HG03521 (cell line): ENCODE data around the gene SPTBN1.

Experiments
- ATAC-seq: cut with Tn5 transposase; IDR thresholded peaks from one replicate; pipeline ENCODE4 v1.9.1; 2021; ENCODE audit warnings: mild to moderate bottlenecking, moderate library complexity; ENCODE audit not compliant: unreplicated experiment

Gene SPTBN1

DNA sequence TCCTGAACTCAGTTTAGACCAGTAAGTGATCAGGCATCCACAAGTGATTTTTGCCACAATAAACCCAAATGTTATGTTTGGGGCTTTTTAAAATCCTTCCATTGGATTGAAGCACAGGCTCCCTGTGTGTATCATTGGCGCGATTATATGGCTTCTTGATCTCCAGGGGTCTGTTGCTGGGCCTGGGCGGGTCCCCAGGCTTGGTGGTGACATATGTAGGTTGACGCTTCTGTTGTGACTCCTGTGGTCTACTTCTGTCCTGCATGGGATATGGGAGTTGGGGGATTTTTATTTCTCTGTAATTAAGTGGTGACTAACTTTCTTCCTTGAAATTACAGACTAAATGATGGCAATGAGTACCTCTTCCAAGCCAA is 211.1 kb downstream of the SPTBN1 start:
- no peak for ATAC-seq

DNA sequence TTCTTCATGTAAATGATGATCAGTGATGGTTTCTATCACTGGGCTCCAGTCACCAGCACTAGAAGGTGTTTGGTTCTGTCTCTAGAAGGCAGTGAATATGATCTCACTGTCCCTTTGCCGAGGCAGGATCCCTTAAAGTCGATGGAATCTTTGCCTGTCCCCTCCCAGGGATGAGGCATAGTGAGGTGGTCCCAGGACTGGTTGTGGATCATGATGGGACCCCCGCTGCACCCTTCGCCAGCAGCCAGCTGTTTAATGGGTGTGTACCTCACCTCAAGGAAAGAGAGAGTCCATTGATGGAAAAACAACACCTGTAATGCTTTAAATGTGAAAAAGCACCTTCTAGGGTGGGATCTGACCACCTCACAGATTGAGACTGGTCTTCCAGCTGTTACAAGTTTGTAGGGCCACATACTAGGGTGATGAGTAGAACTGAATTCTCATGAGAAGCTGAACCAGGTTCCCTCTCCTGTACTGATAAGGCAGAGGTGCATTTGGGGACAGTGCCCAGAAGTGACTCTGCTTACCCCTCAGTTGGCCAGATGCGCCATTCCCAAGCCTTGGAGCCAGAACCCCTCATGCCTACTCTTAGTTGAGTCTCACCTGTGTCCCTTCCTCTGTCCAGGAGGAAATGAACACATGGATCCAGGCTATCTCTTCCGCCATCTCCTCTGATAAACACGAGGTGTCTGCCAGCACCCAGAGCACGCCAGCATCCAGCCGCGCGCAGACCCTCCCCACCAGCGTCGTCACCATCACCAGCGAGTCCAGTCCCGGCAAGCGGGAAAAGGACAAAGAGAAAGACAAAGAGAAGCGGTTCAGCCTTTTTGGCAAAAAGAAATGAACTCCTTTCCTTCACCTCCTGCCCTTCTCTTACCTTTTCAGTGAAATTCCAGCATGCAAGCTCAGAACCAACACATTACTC is 211.9 kb downstream of the SPTBN1 start:
- no peak for ATAC-seq

DNA sequence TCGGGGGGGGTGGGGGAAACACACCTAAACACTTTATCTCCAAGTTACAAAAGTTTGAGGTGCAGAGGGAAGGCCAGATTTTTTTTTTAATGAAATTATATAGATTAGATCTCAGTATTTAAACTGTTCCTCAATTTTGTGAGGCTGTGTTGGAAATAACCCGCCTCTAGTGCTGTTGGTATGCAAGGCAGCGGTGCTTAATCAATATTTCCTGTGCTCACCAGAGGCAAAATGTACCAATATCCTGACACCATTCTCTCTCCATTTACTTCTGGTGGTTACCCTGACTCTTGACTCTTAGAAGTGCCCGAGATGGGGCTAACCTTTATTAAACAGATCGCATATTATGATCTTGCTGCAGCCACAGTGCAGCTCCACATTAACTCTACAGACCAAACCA is 212.6 kb downstream of the SPTBN1 start:
- no peak for ATAC-seq

DNA sequence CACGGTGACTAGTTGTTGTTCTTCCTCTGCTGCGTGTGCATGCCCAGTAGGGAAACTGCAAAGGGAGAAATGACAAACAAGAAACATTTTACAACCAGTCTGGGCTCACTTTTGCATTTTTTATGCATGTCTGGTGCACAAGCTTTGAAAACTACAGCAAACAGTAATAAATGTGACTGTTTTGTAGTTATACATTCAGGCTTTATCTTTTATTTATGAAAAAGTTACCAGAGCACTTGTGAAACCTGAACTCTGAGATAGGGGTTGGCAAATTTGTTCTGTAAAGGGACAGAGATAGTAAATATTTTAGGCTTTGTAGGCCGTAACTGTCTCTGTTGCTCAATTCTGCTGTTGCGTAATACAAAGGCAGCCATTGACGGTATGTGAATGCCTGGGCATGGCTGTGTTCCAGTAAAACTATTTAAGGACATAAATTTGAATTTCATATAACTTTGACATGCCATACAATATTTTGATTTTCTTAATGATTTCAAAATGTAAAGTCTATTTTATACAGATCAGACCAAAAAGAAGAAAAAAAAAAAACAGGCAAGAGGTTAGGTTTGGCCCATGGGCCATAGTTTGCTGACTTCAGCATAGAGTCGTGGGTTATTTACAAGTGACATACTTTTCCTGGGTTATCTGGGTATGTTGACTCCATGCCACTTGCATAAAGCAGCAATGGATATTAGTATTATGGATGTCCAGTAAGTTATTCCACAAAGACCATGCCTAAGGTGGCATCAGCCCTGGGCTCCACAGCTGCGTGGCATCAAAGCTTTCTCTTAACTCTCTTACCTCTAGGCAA is 213.8 kb downstream of the SPTBN1 start:
- ATAC-seq, result no peak

DNA sequence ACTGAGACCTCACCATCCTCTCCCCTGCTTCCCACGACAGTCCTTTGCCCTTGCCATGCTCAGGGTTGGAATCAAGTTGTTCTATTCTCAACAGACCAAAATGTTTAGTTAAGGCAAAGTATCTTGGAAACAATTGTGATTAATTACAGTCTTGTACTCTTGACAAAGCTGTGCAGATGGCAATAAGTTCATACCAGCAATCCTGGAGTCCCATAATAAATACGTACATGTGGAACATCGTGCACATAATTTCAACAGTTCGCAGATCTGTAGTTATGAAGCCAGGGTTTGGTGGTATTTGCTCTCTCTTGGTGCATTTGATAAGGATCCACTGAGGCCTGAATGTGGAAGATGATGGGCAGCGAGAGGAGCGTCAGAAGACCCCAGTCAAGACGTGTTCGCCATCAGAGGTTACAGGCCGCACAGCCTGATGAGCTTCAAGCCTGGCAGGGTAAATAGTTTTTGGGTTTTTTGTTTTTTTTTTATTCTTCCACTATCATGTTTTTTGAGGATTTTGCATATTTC is 214.4 kb downstream of the SPTBN1 start:
- ATAC-seq, result no peak

DNA sequence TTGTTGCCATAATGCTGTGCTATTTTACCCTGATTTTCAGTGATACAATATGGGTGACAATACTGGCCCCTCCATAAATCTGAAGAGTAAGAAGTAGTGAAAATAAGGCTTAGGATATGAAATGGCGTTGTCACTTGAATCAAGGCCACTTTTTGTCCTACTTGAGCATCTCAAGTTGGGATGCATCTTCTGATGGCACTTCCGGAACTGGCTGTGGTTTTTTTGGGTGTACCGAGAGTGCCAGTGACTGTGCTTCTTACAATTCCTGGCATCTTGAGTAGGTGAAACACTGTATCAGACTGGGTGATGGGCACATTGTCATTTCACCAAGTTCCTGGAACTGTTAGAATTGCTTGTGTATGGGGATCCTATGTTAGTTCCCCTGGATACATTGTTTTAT is 214.9 kb downstream of the SPTBN1 start:
- ATAC-seq, result no peak

DNA sequence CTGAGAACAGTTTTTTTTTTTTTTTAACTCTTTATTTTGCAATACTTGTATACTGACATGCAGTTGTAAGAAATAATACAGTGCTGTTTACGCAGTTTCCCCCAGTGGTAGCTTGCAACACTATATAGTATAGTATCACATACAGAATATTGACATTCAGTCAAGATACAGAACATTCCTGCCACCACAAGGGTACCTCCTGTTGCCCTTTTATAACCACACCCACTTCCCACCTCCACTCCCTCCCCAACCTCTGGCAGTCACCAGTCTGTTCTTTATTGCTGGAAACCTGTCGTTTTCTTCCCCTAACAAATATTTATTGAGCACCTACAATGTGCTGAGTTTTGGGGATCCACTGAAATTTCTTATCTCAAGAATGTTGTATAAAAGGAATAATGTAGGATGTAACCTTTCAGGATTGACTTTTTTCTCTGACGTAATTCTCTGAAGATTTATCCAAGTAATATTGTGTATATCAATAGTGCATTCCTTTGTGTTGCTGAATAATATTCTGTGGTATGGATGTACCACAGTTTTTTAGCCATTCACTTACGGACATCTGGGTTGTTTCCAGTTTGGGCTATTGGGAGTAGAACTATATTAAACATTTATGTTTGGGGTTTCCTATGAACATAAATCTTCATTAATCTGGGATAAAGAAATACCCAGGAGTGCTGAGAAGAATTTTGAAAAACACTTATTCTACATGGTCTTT is 215.9 kb downstream of the SPTBN1 start:
- no peak for ATAC-seq

DNA sequence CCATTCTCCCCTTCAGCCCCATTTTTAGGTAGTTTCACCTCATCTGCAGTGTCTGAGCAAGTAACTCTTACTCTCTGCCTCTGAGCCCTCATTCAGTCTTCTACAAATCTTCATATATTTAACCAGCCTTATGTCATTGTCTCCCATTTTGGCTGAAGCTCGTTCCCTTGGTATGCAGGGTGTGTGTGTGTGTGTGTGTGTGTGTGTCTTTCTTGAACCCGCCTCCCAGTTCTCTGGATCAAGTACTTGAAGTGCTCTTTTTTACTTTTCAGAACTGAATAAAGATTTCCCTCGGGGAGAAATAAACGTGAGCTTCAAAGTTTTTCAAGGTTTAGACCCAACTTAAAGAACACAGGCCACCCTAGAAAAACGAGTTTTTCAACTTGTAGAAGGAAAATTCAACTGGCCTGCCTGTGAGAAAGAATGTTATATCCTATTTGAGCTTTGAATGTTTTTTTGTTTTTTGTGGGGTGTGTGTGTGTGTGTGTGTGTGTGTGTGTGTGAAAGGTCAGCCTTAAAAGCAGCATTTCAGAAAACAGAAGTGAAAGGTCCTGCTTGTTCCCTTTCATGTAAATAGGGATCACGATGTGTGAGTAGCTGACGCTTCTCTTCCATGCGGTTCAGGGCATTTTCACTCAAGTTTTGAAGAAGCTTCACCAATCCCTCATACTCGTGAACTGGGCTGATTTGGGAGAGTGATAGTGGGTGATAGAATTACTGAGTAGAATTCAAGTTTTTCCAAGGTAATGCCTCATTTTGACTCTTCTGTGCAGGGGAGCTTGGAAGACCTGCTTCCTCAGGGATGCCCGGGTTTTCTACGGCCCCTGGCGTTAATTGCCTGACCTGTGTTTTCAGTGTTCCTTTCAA is 216.7 kb downstream of the SPTBN1 start:
- ATAC-seq, result peak; percentile 61

DNA sequence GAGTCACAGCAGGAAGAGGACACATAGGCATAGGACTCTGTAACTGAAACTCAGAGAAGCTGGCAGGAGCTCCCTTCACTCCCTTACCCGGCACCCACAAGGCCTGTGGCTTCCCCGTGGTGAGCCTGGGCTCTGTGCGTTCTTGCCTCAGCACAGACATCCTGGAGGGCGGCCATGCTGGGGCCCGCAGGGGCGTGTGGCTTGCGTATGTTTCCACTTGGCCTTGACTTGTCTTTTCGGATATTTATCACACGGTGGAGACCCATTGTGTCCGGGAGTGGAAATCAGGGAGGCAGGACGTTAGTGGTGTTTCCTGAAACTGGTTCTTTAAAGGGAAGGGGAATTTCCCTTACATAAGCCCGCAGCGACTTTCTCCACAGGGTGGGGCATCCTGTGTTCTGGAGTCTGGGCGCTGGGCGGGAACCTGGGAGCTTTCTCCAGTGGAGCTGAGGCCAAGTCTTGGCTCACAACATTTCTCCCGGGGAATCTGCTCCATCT is 217.4 kb downstream of the SPTBN1 start:
- peak; percentile 25 for ATAC-seq

DNA sequence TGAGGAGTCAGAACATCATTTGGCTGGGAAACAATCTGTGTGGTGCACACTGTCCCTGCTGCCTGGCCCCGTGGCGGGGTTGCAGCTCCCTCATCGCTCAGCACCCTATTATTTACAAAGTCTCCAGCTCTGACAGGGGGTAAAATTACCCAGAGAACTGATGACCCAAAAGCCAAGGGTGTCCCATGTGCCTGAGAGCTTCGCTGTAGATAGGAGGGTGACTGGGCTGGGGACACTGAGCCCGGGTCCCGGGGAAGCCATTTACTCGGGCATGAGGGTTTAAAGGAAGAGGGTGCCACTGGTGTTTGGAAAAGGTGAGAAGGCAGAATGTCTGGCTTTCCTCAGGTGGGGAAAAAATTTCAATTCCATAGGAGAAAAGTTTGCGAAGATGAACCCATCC is 219.2 kb downstream of the SPTBN1 start:
- no peak for ATAC-seq

DNA sequence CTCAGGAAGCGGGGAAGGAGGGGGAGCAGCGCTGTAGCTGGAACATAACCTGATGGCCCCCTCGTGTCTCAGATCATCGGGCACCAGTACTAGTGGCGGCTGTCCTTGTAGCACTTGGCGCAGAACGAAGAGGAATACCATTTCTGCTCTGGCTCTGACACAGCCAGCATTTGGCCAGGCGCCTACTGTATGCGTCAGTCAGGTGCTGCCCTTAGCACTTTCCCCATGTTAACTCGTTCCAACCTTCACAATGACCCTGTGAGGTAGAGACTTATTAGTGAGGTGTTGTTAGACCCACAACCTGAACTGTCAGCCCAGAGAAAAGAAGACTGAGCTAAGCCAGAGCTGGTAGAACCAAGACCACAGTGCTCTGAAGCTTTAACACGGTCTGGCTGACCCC is 219.6 kb downstream of the SPTBN1 start:
- no peak for ATAC-seq

DNA sequence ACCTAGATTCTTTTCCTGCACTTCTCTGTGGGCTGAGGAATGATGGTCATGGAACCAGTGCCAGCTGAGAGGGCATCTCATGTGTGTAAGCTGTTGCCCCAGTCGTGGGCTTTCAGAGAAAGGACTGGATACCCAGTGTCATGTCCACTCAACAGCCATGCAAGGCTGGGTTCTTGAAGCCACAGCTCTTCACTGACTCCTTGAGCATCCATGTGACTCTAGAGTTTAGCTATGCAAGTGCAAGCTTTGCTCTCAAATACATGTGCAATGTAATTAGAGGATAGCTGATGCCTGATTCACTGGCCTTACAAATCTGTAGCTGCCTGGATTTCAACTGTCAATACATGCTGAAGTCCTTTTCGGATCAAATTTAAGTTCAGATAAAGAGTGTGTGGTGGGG is 220.5 kb downstream of the SPTBN1 start:
- no peak for ATAC-seq

DNA sequence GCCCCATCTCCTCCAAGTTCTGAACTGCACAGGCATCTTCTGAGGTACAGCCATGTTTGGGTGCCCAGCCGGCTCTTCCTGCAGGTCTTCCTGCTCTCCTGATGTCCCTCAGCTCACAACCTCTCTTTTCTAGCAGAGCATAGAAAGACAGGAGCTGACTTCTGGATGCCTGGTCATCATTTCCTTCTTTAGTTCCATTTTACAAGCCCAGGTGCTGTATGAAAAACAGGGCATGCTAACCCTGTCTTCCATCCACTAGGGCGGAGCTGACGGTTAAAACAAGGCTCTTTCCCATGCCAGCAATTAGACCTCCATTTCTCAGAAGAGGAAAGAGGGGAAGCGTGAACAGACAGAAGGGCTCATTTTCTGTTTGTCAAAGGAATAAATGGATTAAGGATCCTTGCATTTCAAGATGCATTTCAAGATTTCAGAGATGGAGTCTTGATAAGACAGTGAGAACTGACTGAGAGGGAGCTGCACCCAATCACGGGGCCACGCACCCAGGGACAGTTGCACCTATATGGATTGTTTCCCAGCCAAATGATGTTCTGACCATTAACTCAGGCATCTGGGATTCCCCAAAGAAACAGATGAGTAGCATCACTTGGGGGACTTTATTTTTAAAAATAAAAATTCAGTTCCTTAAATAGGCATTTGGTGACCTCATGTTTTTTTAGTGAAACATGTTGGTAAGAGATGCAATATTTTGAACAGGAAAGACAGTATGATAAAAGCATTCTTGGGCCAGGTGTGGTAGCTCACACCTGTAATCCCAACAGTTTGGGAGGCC is 221.5 kb downstream of the SPTBN1 start:
- ATAC-seq, result no peak

DNA sequence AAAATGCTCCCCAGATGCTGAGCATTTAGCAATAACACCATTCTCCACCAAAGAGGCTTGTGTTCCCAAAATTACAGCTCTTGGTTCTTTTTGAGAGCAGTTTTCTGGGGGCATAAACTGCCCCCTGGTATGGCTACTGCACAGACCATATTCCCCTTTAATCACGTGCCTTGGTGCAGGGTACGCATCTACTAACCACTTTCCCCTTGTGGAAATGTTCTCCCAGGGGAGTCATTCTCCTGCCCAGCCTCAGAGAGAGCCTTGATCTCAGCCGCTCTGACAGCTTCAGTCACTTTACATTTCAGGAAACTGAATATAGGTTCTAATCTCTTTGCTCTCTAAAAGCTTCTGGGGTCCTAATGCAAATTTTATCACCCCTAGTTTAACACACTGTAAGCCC is 222.6 kb downstream of the SPTBN1 start:
- ATAC-seq, result no peak

DNA sequence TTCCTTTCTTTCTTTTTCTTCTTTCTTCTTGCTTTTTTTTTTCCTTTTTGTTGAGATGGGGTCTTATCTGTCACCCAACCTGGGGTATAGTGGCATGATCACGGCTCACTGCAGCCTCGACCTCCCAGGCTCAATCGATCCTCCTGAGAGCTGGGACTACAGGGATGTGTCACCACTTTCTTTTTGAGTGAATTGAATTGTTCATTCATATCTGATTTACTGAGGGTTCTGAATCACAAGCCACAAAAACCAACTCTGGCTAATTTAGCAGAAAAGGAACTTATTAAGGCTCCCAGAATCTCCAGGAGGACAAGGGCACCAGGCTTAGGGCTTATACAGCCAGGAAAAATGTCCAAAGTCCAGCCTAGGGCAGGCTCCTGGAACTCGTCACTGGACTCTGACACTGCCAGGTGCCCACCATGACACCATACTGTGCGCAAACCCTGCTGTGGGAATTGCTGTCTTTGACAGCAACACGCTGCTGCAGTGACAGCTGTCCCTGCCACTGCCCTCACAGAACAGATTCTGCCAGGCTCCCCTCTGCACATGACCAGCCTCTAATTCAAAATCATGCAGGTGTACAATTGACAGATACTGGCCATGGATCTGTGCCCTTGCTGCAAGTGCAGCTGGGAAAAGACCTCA is 224.4 kb downstream of the SPTBN1 start:
- ATAC-seq, result peak; percentile 70

DNA sequence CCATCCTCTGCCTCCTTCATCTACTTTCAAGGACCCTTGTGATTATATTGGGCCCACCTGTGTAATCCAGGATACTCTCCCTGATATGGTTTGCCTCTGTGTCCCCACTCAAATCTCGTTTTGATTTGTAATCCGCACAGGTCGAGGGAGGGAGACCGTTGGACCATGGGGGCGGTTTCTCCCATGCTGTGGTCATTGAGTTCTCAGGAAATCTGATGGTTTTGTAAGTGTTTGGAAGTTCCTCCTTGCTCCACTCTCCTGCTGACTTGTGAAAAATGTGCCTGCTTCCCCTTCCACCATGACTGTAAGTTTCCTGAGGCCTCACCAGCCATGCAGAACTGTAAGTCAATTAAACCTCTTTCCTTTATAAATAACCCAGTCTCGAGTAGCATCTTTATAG is 225.3 kb downstream of the SPTBN1 start:
- no peak for ATAC-seq

DNA sequence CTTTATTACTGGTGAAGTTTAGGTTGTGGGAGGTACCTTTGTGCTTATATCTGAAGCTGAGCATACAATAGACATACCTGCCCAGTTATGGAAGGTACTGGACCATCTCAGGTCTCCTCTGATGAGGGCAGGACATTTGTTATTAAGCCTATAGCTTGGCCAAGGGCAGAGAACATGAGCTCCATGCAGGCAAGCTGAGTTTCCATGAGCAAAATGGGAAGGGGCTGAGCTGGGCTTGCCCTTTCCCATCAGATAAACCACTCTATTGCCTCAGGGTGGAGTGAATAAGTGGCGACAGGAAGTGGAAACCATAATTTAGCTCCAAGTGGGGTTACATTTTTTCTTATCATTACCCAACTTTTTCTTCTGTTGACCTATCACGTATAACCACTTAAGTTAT is 227.5 kb downstream of the SPTBN1 start:
- no peak for ATAC-seq

DNA sequence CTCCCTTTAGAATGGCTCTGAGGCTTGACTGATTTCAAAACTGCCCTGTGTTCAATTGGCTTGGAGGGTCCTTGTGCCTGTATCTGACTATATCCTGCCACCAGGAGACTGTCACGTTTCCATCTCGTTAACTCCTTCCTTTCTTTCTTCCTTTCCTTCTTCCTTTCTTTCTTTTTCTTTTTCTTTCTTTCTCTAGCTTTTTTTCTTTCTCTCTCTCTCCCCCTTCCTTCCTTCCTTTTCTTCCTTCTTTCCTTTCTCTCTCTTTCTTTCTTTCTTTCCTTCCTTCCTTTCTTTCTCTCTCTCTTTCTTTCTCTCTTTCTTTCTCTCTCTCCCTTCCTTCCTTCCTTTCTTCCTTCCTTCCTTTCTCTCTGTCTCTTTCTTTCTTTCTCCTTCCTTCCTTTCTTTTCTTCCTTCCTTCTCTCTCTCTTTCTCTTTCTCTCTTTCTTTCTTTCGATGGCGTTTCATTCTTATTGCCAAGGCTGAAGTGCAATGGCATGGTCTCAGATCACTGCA is 229.2 kb downstream of the SPTBN1 start:
- ATAC-seq, result no peak
